Fibroblast of skin of back (primary cell): ENCODE results near the gene LATS1. TPM values are rescaled to one million over a fixed set of nuclear protein-coding genes. Genes with fewer than 3 reads are reported as not detected.
"Not testable (repeated sequence)": the region's sequence is repeated elsewhere in the genome, so short reads cannot be mapped to it uniquely, and the experiment has no call there.

Source experiments
- DNase-seq: peaks from one replicate; pipeline ENCODE4 v3.0.0-alpha.2; 2013
- polyA plus RNA-seq, 2 experiments: library from polyadenylated mRNA; unstranded; fragments of 120-200 nt; gene quantifications; one replicate each; pipeline ENCODE4 v1.2.1, GENCODE V29; 2013; ENCODE audit not compliant: insufficient read length in 2 of 2

The LATS1 gene
- polyA plus RNA-seq (2013, experiment 1 of 2; ENCODE audit: insufficient read length): 13.5 TPM
- polyA plus RNA-seq (2013, experiment 2 of 2; ENCODE audit: insufficient read length): 13.9 TPM

- DNase-seq: peak; percentile 88
Observed at GRCh38 chr6:149717588-149718458, at the start of gene LATS1. Gene LATS1 (minus strand): TSS chr6:149718101. CDS start chr6:149702126, 15,975 bp downstream.

- peak; percentile 76 for DNase-seq
Observed at GRCh38 chr6:149766156-149766769, 48.4 kb upstream of the LATS1 start.

GRCh38 chr6:149763866-149764265, 46.0 kb upstream of the LATS1 start:
- peak; percentile 21 for DNase-seq

GRCh38 chr6:149761438-149761837, 43.5 kb upstream of the LATS1 start:
- DNase-seq: no peak

GRCh38 chr6:149756261-149756636, 38.3 kb upstream of the LATS1 start:
- DNase-seq: no peak

GRCh38 chr6:149755300-149756260, 37.7 kb upstream of the LATS1 start:
- no peak for DNase-seq

- DNase-seq: no peak
Observed at GRCh38 chr6:149754548-149754947, 36.6 kb upstream of the LATS1 start.

- DNase-seq: not testable (repeated sequence)
Observed at GRCh38 chr6:149753374-149753637, 35.4 kb upstream of the LATS1 start.

GRCh38 chr6:149752600-149753373, 34.9 kb upstream of the LATS1 start:
- no peak for DNase-seq

- DNase-seq: not testable (repeated sequence)
Observed at GRCh38 chr6:149751920-149752319, 34.0 kb upstream of the LATS1 start.

GRCh38 chr6:149751239-149751638, 33.3 kb upstream of the LATS1 start:
- no peak for DNase-seq

GRCh38 chr6:149750136-149750609, 32.3 kb upstream of the LATS1 start:
- DNase-seq: peak; percentile 54

- peak; percentile 94 for DNase-seq
Observed at GRCh38 chr6:149749594-149750135, 31.8 kb upstream of the LATS1 start, which contains the start of gene PCMT1. Gene PCMT1 (plus strand): TSS chr6:149749741. CDS start chr6:149749902, 161 bp downstream.

- not testable (repeated sequence) for DNase-seq
Observed at GRCh38 chr6:149749082-149749593, 31.2 kb upstream of the LATS1 start.

- peak; percentile 96 for DNase-seq
Observed at GRCh38 chr6:149746147-149746946, 28.4 kb upstream of the LATS1 start, which contains the start of gene NUP43. Gene NUP43 (minus strand): TSS chr6:149746529. CDS start chr6:149746495, 34 bp downstream.

GRCh38 chr6:149745252-149745651, 27.4 kb upstream of the LATS1 start:
- DNase-seq: not testable (repeated sequence)

GRCh38 chr6:149734915-149735314, 17.0 kb upstream of the LATS1 start:
- no peak for DNase-seq

- no peak for DNase-seq
Observed at GRCh38 chr6:149733089-149733720, 15.3 kb upstream of the LATS1 start.

GRCh38 chr6:149729824-149730223, 11.9 kb upstream of the LATS1 start:
- DNase-seq: no peak
